Islet precursor cell (in vitro differentiated cells): ENCODE data around the gene NTN1.
"Not testable (repeated sequence)": the region's sequence is repeated elsewhere in the genome, so short reads cannot be mapped to it uniquely, and the experiment has no call there.

Experiments
- DNase-seq: peaks from one replicate; pipeline ENCODE4 v3.0.0-alpha.2; 2018

Gene NTN1

DNA sequence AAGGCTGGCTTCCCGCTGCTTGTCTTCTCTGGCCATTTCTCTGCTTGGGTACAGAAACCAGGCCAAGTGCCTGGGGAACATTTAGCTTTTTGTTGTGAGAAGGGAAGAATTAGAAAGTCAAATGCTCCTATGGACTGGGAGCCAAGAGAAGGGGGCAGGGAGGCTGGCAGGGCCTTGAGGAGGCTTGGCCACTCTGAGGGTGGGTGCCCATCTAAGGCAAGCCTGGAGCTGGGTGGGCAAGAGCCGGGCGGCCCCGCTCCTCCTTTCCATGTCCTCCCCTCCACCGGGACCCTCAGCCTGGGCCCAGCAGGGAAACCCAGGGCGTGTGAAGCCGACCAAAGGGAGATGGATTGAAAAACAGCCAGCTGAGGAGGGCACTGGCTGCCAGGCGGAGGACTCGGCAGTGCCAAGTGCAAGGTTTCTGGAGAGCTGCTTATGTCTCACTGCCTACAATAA lies 69.4 kb downstream of the NTN1 start:
- DNase-seq: no peak

DNA sequence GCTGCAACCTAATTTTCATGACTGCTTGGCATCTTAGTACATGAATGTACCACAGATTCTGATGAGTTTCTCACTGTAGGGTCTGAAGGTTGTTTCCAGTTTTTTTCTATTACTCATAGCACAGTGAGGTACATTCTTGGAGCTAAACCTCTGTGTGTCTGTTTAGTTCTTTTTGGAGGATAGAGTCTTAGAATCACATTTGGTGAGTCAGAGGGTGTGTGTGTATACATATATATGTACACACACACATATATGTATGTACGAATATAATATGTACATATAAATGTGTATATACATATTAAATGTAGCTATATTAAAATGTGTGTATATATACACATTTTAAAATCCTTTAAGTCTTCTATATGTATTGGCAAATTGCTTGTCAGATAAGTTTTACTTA lies 72.9 kb downstream of the NTN1 start:
- DNase-seq: no peak

DNA sequence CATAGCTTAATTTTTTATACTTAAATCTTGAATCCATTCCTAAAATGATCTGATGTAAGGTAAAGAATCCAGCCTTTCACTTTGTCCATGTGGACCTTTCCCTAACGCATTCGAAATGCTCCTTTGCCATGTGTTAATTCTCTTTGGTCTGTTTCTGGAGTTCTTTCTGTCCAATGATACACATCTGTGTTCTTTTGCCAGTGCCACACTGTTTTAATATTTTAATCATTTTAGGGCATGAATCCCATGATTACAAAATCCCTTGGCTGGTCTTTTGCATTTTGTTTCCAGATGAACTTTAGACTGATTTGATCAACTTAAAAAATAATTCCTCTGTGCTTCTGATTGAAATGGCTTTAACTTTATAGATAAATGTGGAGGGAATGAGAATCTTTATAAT lies 74.1 kb downstream of the NTN1 start:
- DNase-seq: no peak

DNA sequence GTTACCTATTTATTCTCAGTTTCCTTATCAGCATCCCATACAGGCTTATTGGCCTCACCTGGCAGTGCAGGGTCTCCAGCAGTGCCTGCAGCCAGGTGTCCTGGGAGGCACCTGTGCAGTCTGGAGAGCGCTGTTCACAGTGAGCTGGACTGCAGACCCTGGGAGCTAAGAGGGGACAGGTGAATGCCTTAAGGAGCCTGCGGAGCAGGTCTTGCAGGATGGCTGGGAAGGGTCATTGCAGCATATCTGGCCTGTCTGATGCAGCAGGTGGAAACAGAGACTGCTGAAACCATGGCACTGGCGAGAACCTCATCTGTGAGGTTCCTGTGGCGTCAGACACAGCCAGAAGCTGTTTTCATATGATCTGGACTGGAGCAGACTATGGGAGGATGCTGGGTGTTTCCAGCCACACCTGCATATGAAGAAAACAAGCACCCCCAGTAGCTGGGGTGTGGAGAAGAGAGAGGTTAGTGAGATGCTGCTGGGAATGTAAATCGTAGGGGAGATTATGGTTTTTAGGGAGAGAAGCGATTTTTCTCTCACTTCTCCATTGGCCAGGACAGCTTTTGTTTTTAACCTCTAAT lies 77.0 kb downstream of the NTN1 start:
- DNase-seq: peak; percentile 78

DNA sequence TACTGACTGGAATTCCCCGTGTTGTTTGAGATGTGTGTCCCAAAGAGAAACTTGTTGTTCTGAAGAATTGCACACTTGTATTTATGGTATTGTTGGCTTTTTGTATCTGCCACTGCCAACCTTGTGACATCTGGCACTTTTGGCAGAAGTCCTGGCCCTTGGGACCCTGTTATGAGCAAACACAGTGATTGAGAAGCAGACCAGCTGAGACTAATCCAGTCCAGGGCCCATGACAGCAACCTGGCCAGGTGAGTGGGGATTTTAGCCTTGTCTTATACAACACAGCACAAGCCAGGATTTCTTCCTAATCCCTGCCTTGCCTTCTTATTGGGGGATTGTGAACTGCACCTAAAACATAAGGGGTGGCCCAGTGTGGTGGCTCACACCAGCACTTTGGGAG lies 80.0 kb downstream of the NTN1 start:
- DNase-seq: no peak

DNA sequence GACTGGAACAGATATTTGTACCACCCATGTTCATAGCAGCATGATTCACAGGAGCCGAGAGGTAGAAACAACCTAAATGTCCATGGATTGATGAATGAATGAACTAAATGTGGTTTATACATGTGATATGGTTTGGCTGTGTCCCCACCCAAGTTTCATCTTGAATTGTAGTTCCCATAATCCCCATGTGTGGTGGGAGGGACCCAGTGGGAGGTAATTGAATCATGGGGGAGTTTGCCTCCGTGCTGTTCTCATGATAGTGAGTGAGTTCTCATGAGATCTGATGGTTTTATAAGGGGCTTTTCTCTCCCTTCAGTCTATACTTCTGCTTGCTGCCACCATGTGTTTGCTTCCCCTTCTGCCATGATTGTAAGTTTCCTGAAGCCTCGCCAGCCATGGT lies 81.9 kb downstream of the NTN1 start:
- DNase-seq: not testable (repeated sequence)

DNA sequence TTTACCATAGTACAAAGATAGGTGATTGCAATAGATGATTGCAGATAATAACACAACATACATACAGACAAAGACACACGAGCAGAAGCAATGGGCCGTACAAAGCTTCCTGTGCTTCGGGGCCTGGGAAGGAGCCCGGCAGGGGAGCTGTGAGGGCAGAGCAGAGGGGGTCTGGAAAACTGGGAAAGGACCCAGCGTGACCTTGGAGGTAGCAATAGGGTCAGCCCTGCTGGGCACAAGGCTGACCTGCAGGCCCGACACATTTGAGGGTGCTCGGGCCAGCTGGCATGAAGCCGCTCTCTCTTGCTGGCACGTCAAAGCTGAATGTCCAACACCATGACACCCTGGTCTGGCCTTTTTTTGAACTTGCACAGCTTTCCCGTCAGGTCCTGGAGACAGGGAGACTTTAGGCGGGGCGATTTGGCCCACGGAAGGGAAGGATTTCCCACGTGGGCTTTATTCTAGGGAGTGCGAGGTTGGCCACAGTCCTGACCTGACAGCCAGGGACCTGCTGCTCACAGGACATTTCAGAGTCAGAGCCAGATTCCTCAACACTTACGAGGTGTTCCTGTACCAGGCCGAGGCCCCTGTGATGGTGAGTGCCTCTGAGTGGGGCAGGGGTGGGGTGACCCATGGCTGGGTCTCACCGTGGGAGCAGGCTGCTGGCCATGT lies 83.2 kb downstream of the NTN1 start:
- DNase-seq: no peak

DNA sequence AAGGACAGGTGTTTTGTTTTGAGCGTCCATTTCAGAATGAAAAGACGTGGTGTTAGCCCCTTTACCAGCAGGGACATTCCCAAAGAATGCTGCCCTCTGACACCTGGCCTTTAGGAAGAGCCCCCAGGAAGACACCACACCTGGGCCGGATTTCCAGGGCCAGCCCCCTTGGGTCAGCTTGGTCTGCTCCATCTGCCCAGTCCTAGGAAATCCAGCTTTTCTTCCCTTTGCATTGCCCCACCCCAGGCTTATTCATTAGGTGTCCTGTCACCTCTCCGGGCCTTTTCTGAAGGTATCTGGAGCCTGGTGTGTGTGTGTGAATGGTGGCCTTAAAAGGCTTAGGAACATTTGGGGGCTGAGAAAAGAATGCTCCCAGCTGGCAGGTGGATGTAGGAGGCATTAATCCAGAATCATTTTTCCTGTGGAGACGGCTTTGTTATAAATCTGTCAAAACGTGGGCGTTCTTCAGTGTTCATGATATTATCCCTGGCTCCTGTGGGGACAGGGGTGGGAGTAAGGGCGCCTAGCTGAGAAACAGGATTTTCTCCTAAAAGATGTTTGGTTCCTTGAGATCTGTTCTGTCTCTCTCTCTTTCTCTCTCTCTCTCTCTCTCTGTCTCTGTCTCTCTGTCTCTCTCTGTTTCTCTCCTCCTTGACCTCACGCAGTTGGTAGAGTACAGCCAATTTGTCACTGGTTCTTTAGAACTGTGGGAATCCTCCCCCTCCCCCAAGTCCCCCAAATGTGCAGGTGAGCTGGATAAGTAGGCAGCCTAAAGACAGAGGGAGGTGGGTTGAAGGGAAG lies 84.0 kb downstream of the NTN1 start:
- DNase-seq: no peak

DNA sequence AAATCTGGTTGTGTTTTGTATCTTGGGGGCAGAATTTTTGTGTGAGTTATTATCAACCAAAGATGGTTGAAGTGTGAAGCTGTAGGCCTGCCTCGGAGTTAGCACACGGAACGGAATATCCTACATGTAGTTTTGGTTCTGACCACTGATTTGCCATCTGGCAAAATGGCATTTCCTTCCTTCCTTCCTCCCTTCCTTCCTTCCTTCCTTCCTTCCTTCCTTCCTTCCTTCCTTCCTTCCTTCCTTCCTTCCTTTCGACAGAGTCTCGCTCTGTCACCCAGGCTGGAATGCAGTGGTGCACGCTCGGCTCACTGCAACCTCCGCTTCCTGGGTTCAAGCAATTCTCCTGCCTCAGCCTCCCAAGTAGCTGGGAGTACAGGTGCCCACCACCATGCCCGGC lies 85.0 kb downstream of the NTN1 start:
- not testable (repeated sequence) for DNase-seq

DNA sequence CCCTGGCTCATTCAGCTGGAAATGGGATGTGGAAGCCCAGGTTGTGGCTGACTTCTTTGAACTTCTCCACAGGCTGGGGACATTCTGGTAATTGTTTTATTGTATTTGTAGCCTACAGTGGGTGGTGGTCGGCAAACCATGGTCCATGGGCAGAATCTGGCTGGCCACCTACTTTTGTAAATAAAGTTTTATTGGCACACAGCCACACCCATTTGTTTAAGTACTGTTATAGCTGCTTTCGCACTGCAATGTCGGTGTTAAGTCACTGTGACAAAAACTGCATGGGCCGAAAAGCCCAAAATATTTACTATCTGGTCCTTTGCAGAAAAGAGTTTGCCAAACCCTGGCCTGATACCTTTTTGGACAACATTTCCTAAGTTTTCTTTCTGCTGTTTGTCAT lies 86.2 kb downstream of the NTN1 start:
- no peak for DNase-seq

DNA sequence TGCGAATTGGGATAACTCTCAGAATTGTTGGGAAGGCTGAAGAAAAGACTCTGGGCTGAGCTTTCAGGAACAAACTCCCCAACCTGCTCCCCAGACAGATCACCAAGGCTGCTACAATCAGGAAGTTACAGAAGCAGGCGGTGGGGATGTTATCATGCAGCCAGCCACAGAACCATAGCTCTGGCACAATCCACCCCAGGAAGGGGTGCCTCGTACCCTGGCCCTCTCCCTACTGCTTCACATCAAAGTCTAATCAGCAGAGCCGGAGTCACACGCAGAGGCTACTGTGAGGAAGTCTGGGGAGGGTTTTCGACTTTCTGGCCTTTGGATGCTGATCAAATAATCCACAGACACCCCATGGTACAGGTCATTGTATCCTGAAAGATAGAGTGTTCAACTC lies 86.8 kb downstream of the NTN1 start:
- DNase-seq: no peak

DNA sequence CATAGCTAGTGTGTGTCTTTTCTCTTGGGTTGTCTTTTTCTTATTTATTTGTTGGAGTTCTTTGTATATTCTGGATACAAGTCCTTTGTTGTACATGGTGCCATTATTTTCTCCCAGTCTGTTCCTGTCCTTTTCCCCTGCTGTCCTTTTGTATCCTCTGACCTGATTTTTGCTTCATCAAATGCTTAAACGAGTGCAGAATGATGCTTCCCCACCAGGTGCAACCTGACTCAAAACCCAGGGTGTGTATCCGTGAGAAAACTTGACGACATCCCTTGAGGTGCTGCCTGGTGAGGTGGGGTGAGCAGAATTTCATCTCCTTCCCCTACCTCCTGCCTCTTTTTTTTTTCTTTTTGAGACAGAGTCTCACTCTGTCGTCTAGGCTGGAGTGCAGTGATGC lies 88.6 kb downstream of the NTN1 start:
- no peak for DNase-seq

DNA sequence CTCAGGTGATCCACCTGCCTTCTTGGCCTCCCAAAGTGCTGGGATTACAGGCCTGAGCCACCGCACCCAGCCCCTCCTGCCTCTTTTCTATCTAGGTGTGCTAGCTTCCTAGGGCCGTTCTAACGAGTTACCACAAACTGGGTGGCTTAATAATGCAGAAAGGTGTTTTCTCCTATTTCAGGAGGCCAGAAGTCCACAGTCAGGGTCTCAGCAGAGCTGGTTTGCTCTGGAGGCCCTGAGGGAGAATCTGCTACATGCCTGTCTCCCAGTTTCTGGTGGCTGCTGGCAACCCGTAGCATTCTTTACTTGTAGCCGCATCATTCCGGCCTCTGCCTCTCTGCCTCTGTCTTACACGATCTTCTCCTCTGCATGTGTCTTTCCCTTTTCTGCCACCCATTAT lies 89.2 kb downstream of the NTN1 start:
- DNase-seq: no peak

DNA sequence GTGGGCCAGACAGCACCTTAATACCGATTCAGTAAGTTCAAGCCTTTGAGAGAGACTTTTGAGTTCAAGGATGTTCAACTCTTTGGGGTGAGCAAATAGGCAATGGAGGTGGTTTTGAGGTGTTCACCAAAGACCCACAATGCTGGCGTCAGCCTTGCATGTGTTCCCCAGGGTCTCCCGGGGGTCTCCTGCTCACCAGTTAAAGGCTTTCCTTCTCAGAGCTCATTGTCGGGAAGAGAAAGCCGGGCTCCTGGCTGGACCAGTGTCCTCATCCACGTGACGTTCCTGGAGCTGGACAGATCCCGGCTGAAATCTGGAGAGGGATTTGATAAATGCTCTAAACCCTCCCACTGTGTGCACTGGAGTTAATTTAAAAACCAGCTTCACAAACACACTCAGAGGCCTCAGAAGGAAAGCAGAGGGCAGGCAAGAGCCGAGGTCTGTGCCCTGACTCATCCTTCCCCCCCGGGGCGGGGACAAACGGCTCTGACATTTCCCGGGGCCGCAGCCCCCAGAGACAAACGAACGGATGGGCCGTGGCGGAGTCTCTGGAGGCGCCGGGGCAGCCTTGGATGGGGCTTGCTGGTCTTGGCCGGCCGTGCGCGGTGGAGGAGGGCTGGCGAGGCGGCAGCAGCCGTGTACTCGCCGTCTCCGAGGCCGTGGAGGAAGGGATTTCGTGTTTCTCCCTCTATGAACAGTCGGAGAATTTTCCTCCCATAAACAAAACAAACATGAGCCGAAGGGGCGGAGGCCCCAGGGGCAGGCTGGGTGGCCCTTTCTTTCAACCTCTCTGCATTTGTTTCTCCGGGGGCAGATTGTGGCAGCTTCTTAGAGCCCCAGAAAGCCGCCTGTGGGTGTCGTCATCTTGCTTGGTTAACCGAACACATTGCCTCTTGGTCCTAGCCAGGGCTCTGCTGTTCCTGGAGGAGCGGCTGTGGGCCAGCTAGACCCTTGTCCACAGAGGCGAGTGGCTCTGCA lies 94.2 kb downstream of the NTN1 start:
- DNase-seq: peak; percentile 95

DNA sequence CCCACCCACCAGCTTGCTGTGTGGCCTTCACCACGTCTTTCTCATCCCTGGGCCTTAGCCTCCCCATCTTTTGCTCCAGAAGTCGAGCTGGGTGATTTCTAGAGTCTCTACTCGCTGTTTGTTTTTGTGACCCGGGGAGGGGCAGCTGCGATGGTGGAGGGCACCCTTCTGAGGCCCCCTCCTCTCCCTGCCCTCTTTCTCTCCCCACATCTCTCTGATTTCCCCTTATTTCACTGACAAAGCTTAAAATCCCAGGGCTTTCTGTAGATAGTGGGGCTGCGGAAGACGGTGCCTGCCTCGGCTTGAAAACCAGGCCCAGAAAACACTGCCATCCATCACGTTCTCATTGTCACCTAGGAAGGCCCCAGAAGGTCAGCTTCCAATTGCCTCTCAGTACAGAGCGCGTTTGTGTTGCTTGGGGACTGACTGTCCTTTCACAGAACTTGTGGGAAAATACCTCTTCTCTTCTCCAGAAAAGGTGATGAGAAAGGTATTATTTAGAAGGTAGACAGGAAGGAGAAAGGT lies 95.1 kb downstream of the NTN1 start:
- no peak for DNase-seq

DNA sequence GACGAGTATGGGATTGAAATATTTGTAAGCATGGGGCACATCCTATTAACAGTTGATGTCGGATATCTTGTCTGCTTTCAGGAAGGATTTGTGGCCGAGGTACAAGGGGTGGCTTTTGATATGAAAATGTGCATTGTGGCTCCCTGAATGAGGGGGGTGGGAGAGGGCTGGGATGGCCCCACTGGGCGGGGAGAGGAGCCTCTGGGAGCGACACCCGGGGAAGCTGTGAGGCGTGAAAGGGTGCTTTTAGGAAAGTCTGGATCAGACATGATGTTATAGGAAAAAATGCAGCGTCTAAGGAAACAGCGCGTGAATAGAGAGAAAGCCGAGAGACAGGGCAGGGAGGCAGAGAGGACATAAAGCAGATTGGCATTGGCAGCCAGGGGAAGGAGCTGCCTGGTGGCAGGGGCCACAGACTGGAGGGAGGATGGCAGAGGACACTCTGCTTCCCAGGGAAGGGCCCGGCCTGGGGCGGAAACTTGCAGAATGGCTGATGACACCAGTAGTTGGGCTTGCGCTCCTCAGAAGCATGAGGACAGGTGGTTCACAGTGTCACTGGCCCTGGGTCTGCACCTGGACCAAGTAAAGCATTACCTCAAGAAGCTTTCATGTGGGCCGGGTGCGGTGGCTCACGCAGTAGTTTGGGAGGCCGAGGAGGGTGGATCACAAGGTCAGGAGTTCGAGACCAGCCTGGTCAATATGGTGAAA lies 95.7 kb downstream of the NTN1 start:
- no peak for DNase-seq

DNA sequence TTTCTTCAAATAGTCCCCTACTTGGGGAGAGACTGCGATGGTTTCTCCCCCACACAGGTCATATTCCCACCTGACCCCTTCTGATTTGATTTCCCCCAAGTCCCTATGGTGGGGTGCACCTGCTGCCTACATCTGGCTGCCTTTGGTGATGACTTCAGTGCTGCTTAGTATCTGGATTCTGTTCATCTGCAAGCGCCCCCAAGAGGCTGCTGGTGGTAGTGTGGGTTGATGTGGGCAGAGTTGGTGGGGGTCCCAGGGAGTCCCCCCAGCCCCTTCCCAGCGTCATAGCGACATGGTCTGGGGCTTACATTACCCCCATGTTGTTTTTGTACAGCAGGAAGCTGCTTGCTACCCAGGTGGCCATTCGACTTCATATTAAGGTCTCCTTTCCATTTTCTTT lies 99.2 kb downstream of the NTN1 start:
- DNase-seq: no peak

DNA sequence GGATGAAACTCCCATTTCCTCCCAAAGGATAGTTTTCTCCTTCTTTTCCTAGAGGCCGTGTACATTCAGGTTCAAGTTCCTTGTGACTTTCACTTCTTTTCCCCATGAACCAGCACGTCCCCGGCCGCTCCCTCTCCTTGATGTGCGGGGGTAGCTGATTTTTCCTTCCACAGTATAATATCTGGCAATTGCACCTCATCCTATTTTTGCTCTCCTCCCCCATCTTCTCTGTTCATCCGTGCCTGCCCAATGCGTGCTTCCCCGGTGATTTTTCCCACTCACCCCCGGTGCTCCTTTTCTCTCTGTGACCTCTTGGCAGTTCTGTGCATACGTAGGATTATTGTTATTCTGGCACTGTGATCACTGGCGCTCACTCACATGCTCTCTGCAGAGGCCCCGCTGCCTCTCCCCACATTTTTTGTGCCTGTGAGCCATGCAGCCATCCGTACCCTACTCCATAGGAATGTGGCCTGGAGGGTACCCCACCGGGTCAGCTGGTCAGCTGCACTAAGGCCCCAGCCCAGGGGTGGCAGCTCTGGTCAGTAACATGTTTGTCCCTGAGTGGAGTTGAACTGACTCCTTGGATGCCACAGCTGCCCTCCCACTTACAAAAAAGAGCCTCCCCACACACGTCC lies 100.0 kb downstream of the NTN1 start:
- no peak for DNase-seq

DNA sequence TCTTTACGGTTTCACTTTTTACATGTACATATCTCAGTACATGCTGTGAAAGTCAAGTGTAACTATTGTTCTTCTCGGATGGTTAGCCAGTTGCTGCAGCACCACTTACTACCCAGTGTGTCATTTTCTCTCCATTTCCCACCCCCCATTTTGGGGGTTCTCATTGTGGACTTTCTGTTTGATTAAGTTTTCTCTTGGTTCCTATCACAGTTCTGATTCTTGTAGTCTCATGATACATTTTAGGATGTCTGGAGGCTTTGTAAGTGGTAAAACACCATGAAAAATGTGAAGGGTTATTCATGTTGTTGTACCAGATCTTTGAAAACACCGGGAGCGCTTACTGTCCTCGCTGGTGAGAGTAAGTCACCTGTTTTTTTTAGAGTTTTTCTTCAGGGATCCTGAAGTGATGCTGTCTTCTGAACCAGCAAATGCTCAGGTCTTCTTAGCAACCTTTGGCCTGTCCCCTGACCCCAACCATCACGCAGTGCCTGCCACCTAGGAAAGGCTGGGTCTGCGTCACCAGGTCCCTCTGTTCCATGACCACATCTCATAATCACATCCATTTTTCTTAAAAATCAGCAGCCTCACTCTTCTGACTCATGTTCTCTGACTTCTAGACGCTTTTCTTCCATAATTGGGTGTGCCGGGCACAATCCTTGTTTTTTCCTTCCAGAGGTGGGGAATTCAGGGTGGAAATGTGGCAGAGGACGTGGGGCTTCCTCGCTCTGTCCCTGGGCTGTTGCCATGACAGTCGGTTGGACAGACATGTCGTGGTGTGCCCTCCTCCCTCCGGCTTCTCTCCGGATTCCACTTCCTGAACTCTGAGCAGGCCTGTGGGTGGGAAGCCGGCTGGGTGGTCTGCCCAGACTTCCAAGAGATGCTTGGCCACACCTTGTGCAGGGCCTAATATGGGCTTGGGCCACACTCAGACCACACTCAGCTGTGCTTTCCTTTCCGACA lies 102.6 kb downstream of the NTN1 start:
- DNase-seq: no peak

DNA sequence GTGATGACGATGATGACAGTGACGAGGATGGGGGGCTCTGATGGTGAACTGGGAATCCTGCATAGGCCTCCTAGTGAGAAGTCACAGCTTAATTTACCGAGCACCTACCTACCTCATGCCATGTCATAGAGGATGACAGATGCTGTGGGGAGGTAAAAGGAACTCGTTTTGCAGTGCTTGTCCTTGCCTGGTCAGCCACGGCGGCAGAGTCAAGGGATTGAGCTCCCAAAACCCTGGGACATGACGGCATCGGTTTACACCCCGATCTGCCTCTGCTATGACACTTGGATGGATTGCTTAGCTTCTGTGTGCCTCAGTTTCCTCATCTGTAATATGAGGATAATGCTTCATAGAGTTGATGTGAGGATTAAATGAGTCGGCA lies 103.2 kb downstream of the NTN1 start:
- no peak for DNase-seq
